HEK293T (cell line): ENCODE data around the gene RASD1.
"Not testable (repeated sequence)": the region's sequence is repeated elsewhere in the genome, so short reads cannot be mapped to it uniquely, and the experiment has no call there.

Experiments
- CTCF ChIA-PET: fragments of 350-600 bp; formaldehyde crosslinking; extraction: SDS; loops from one replicate; lab custom pipeline; 2021; ENCODE audit warnings: antibody characterized with exemption, inconsistent platforms; lab: Yijun Ruan, JAX
- POLR2A ChIA-PET: fragments of 350-600 bp; formaldehyde crosslinking; extraction: SDS; loops from one replicate; lab custom pipeline; 2020; ENCODE audit warnings: antibody characterized with exemption, inconsistent platforms; lab: Yijun Ruan, JAX
- DNase-seq: peaks from one replicate; pipeline ENCODE4 v3.0.0; 2012; ENCODE audit warnings: mixed read lengths; ENCODE audit errors: extremely low spot score
- ARNT ChIP-seq: fragments of 450-650 bp; IDR thresholded peaks from 2 replicates; pipeline ENCODE4 v1.6.1; 2017; ENCODE audit warnings: mild to moderate bottlenecking
- BHLHE40 ChIP-seq: fragments of 450-650 bp; IDR thresholded peaks from 2 replicates; pipeline ENCODE4 v1.6.1; 2016; ENCODE audit warnings: mild to moderate bottlenecking, moderate library complexity, borderline replicate concordance
- CTBP1 ChIP-seq: fragments of 450-650 bp; IDR thresholded peaks from 2 replicates; pipeline ENCODE4 v1.6.1; 2016; ENCODE audit warnings: borderline replicate concordance
- ELF4 ChIP-seq: fragments of 450-650 bp; IDR thresholded peaks from 2 replicates; pipeline ENCODE4 v1.6.1; 2017; ENCODE audit warnings: antibody characterized with exemption
- FOXA1 ChIP-seq: fragments of 450-650 bp; IDR thresholded peaks from 2 replicates; pipeline ENCODE4 v1.6.1; 2016; ENCODE audit warnings: mild to moderate bottlenecking
- FOXK2 ChIP-seq: fragments of 450-650 bp; IDR thresholded peaks from 2 replicates; pipeline ENCODE4 v1.6.1; 2016; ENCODE audit warnings: mild to moderate bottlenecking
- FOXM1 ChIP-seq: fragments of 450-650 bp; IDR thresholded peaks from 2 replicates; pipeline ENCODE4 v1.6.1; 2017; ENCODE audit warnings: mild to moderate bottlenecking, borderline replicate concordance
- HDGF ChIP-seq: fragments of 450-650 bp; IDR thresholded peaks from 2 replicates; pipeline ENCODE4 v1.6.1; 2017; ENCODE audit warnings: antibody characterized with exemption, borderline replicate concordance
- L3MBTL2 ChIP-seq: fragments of 450-650 bp; conservative IDR thresholded peaks from 2 replicates; pipeline ENCODE4 v1.6.1; 2016; ENCODE audit warnings: mild to moderate bottlenecking
- LEF1 ChIP-seq: fragments of 450-650 bp; IDR thresholded peaks from 2 replicates; pipeline ENCODE4 v1.6.1; 2017; ENCODE audit warnings: mild to moderate bottlenecking, borderline replicate concordance
- NFRKB ChIP-seq: fragments of 450-650 bp; IDR thresholded peaks from 2 replicates; pipeline ENCODE4 v1.6.1; 2016; ENCODE audit warnings: mild to moderate bottlenecking, moderate library complexity
- SP1 ChIP-seq: fragments of 450-650 bp; IDR thresholded peaks from 2 replicates; pipeline ENCODE4 v1.6.1; 2017
- SUZ12 ChIP-seq: fragments of 450-650 bp; IDR thresholded peaks from 2 replicates; pipeline ENCODE4 v1.6.1; 2016; ENCODE audit warnings: mild to moderate bottlenecking
- TARDBP ChIP-seq: fragments of 450-650 bp; IDR thresholded peaks from 2 replicates; pipeline ENCODE4 v1.6.1; 2016
- ZNF384 ChIP-seq: fragments of 450-650 bp; IDR thresholded peaks from 2 replicates; pipeline ENCODE4 v1.6.1; 2016
- TF ChIP-seq, protein P1 (sequence below): fragments of 450-650 bp; IDR thresholded peaks from 2 replicates; pipeline ENCODE4 v1.6.1; 2016

Gene RASD1

DNA sequence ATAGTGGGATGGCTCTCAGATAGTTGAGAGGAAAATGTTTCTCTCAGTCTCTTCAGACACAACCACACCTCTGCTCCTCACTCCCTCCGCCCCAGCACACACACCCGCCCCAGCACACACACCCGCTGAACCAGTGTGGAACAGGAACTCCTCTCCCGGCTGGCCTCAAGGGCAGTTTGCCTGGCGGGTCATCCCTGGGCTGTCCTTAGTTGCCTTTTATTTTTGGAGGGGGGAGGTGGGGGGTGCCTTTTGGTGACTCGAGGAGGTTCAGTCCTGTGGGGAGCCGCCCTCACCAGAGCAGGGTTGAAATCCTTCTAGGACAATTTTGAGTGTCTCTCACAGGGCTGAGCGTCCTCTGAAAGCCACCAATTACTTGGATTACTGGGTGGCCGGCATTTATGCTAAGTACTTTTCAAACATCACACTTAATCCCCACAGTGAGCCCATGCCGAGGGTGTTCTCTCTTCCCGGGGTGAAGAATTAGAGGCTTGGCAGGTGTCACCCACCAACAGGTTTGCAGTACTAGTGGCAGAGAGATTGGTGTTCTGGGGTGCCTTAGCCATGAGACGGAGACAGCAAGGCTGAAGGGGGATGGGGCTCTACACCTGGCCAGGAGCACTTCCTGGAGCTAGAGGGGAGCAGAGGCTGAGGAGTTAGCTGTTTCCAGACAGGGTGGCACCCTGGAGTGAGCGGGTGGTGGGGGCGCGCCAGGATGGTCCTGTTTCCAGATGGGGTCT, 2.8 kb downstream of the RASD1 start:
- TF ChIP-seq FOXA1, result no peak
- TF ChIP-seq, protein P1, sequence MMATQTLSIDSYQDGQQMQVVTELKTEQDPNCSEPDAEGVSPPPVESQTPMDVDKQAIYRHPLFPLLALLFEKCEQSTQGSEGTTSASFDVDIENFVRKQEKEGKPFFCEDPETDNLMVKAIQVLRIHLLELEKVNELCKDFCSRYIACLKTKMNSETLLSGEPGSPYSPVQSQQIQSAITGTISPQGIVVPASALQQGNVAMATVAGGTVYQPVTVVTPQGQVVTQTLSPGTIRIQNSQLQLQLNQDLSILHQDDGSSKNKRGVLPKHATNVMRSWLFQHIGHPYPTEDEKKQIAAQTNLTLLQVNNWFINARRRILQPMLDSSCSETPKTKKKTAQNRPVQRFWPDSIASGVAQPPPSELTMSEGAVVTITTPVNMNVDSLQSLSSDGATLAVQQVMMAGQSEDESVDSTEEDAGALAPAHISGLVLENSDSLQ, result no peak
- TF ChIP-seq SUZ12, result no peak
- TF ChIP-seq ELF4, result no peak
- TF ChIP-seq FOXM1, result no peak
- ChIA-PET POLR2A (no interaction called here), CTCF (no interaction called here)
- no peak for DNase-seq

DNA sequence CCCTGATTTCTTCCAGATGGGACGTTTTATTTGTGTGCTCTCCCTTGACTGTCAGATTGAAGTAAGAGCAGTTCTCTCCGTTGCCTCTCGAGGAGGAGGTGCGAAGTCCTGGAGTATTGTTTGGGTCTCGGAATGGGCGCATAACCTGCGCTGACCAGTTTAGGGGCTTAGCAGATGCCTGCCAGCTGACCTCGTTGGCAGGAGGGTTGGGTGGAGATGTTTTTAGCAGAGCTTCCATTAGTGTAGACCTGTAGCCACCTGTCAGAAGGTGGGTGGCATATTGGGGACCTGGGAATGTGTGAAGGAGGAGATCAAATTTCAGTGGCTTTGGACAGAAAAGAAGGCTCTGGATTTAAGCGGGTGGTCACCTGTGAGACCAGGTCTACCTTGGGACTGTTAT, 3.6 kb downstream of the RASD1 start:
- CTCF ChIA-PET, result interaction anchor here (0.9 kb wide), 1 partner anchor 9 kb away, joined by 6 read pairs; no protein-coding TSS in a partner anchor
- POLR2A ChIA-PET, result no interaction called here
- no peak for TF ChIP-seq CTBP1
- TF ChIP-seq NFRKB, result no peak
- no peak for TF ChIP-seq FOXM1
- TF ChIP-seq FOXA1, result no peak
- no peak for TF ChIP-seq TARDBP
- TF ChIP-seq, protein P1, result no peak
- TF ChIP-seq ZNF384, result no peak
- TF ChIP-seq BHLHE40, result no peak
- TF ChIP-seq L3MBTL2, result no peak
- no peak for TF ChIP-seq LEF1
- TF ChIP-seq ELF4, result no peak
- no peak for TF ChIP-seq HDGF
- TF ChIP-seq SP1, result no peak
- no peak for TF ChIP-seq FOXK2
- DNase-seq, result no peak

DNA sequence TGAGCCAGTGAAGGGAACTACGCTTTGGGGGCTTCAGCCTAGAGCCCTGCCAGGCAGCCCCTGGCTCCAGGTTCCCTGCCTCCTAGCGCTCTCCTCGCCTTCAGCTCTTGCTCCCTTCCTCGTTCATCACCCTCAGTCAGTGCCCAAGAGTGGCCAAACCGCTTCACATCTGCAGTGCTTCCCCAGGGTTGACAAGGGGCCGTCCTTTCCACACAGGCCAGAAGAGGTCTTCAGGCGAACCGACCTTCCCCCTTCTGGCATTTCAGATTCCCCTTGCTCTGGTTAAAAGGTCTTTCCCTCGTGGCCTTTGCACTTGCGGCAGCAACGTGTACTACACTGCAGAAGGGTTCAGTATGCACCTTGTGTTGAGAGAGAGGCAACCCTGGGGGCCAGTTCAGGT, 4.1 kb downstream of the RASD1 start:
- TF ChIP-seq FOXK2 (no peak), CTBP1 (no peak), TARDBP (no peak), BHLHE40 (no peak), SUZ12 (no peak), HDGF (no peak)
- ChIA-PET CTCF (interaction anchor here (0.9 kb wide), 1 partner anchor 8 kb away, joined by 6 read pairs; no protein-coding TSS in a partner anchor), POLR2A (interaction anchor here (1.0 kb wide), 1 partner anchor 100 kb away, joined by 3 read pairs; the partner anchor contains the start of gene PEMT)
- DNase-seq, result no peak

DNA sequence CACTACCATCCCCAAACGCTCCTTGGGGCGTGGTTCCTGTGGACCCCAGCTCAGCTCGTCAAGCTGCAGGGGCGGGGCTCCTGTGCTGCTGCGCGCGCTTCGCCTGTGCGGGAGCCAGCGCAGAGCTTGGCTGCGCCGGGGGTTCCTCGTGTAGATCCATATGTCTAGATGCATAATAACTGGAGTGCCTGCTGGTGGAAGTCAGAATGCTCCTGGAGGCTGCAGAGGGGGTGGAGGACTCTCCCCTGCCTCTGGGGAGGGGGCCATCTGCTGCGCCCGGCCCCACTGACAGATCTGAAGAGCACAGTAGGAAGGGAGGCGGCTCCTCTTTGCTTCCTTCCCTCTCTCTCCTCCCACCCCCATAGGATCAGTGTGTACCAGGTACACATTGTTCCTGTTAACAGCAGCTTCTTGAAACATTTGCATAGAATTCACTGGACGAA, 4.6 kb downstream of the RASD1 start:
- TF ChIP-seq LEF1 (no peak), L3MBTL2 (no peak), TARDBP (no peak), CTBP1 (no peak), ARNT (no peak), ELF4 (no peak), FOXM1 (no peak), FOXA1 (no peak), SP1 (no peak), HDGF (no peak), SUZ12 (no peak)
- TF ChIP-seq, protein P1, result no peak
- POLR2A ChIA-PET, result interaction anchor here (1.0 to 1.2 kb wide), 2 partner anchors 11 to 100 kb away, joined by 3 to 4 read pairs; partner anchors contain the start of gene PEMT
- DNase-seq, result no peak
- CTCF ChIA-PET, result interaction anchor here (0.5 to 1.1 kb wide), 2 partner anchors 122 to 436 kb away, joined by 3 to 4 read pairs; no protein-coding TSS in a partner anchor

DNA sequence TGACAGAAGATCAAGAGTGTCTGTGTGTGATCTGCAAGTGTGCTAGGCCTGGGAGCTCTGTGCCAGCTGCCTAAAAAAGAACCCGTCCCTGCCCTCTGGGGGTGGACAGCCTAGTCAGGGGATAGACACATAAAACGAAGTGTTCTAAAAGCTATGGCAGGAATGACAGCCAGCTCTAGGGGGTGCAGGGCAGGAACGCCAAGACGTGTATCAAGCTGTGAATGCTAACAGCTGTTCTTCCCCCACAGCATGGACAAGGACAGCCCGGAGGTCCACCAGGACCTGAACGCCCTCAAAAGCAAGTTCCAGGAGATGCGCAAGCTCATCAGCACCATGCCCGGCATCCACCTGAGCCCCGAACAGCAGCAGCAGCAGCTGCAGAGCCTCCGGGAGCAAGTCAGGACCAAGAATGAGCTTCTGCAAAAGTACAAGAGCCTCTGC, 5.1 kb downstream of the RASD1 start:
- TF ChIP-seq NFRKB, result no peak
- TF ChIP-seq, protein P1, result no peak
- ChIA-PET CTCF (interaction anchor here (0.5 to 1.1 kb wide), 2 partner anchors 122 to 436 kb away, joined by 3 to 4 read pairs; no protein-coding TSS in a partner anchor), POLR2A (interaction anchor here (1.0 to 1.2 kb wide), 2 partner anchors 10 to 101 kb away, joined by 3 to 4 read pairs; partner anchors contain the start of gene PEMT)

DNA sequence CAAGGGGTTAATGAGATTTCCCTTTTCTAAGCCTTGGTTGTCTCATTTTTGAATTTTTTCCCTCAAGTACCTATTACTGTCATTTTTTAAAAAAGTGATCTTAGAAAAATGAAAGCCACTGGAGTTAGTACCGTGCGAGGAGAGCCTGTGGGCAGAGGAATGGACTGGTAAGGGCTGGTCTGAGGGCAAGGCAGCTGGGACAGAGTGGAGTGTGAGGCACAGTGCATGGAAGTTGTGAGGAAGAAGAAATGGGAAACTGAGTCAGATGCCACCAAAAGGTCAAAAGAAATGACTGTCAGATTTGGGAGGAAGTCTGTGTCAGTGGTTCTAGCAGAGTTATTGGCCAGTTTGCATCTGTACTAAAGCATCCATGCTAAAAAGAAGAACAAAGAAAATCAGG, 8.2 kb downstream of the RASD1 start:
- TF ChIP-seq FOXM1, result no peak
- TF ChIP-seq FOXA1, result no peak
- TF ChIP-seq ELF4, result no peak
- no peak for TF ChIP-seq ZNF384
- no peak for TF ChIP-seq LEF1
- no peak for TF ChIP-seq L3MBTL2
- no peak for TF ChIP-seq SP1
- TF ChIP-seq SUZ12, result no peak
- TF ChIP-seq CTBP1, result no peak
- no peak for TF ChIP-seq HDGF
- TF ChIP-seq, protein P1, result no peak
- CTCF ChIA-PET, result no interaction called here
- no peak for DNase-seq
- POLR2A ChIA-PET, result no interaction called here

More for the DNA sequence above, 5.1 kb downstream of the RASD1 start:
- no peak for DNase-seq

DNA sequence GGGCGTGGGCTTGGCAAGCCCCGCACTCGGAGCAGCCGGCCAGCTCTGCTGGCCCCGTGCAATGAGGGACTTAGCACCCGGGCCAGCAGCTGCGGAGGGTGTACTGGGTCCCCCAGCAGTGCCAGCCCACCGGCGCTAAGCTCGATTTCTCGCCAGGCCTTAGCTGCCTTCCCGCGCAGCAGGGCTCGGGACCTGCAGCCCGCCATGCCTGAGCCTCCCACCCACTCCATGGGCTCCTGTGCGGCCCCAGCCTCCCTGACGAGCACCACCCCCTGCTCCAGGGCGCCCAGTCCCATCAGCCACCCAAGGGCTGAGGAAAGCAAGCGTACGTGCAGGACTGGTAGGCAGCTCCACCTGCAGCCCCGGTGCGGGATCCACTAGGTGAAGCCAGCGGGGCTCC, 9.8 kb downstream of the RASD1 start:
- CTCF ChIA-PET, DNase-seq, POLR2A ChIA-PET: not testable (repeated sequence)
